Suprapubic skin (tissue), 4 donors: ENCODE data around the gene ARID3A. TPM values are rescaled to one million over a fixed set of nuclear protein-coding genes. Genes with fewer than 3 reads are reported as not detected.
A peak's percentile ranks its signal among the peaks of the same experiment; 100 is the strongest.

Source experiments
- DNase-seq, 2 donors: peaks; one replicate each; pipeline ENCODE4 v3.0.0-alpha.2; 2019; ENCODE audit warnings: low spot score in 2 of 2
- H3K27ac ChIP-seq: fragments of 200-600 bp; sonication (generic); one replicate; pipeline ENCODE4 v1.5.1; 2019
- H3K27me3 ChIP-seq: fragments of 200-600 bp; sonication (generic); one replicate; pipeline ENCODE4 v1.5.1; 2019
- H3K36me3 ChIP-seq: fragments of 200-600 bp; sonication (generic); one replicate; pipeline ENCODE4 v1.5.1; 2019
- H3K4me1 ChIP-seq: fragments of 200-600 bp; sonication (generic); one replicate; pipeline ENCODE4 v1.5.1; 2019
- H3K4me3 ChIP-seq: fragments of 200-600 bp; sonication (generic); one replicate; pipeline ENCODE4 v1.5.1; 2019; ENCODE audit warnings: mild to moderate bottlenecking
- H3K9me3 ChIP-seq: fragments of 200-600 bp; sonication (generic); one replicate; pipeline ENCODE4 v1.5.1; 2019
- CTCF ChIP-seq, 2 donors: fragments of 200-600 bp in 1 of 2; fragments of 450-650 bp in 1 of 2; sonication (generic) in 1 of 2; IDR thresholded peaks; one replicate each; pipeline ENCODE4 v1.5.1; 2016 to 2019; ENCODE audit warnings: antibody characterized with exemption in 2 of 2, mild to moderate bottlenecking in 1 of 2, moderate library complexity in 1 of 2
- EP300 ChIP-seq: sonication (generic); formaldehyde crosslinking; IDR thresholded peaks from one replicate; pipeline ENCODE4 v1.6.1; 2017; ENCODE audit warnings: antibody characterized with exemption
- POLR2A ChIP-seq, 2 donors: fragments of 450-650 bp; IDR thresholded peaks; one replicate each; pipeline ENCODE4 v1.6.1; 2017; ENCODE audit warnings: antibody characterized with exemption in 2 of 2, mild to moderate bottlenecking in 2 of 2, moderate library complexity in 2 of 2
- POLR2AphosphoS5 ChIP-seq, 3 donors: sonication (generic); formaldehyde crosslinking; IDR thresholded peaks; one replicate each; pipeline ENCODE4 v1.6.1; 2017; ENCODE audit warnings: antibody characterized with exemption in 3 of 3
- WGBS: methylation state at CpG from one replicate; pipeline ENCODE4 v1.1.5; 2018; 5-methylcytosine and 5-hydroxymethylcytosine counted together
- total RNA-seq, 4 donors: library from RNA; depleted of rRNA; stranded (reverse); fragments of >200 nt; gene quantifications; one replicate each; pipeline ENCODE4 v1.1.0, GENCODE V29; 2016

ARID3A gene
- total RNA-seq, 4 donors from 2014 or later = 4.7 to 7.5 (median 6.1) TPM

- TF ChIP-seq POLR2AphosphoS5 (IDR thresholded peaks at IDR 0.05) (no peak), POLR2A (IDR thresholded peaks at IDR 0.05) (no peak), CTCF (IDR thresholded peaks at IDR 0.05) (no peak), EP300 (no peak)
- no peaks in the 10 kb centered on the region for H3K9me3 ChIP-seq
- 68% methylated on average over 7 of the region's 26 CpGs for WGBS
- DNase-seq = no peak
- H3K27me3 ChIP-seq = peaks cover 55% of the 10 kb centered on the region
- H3K36me3 ChIP-seq = peaks cover 22% of the 10 kb centered on the region
- no peak overlapping the region for H3K27ac ChIP-seq
- no peak overlapping the region for H3K4me3 ChIP-seq
- peaks cover 14% of the 10 kb centered on the region for H3K4me1 ChIP-seq
Measured at GRCh38 chr19:995051-995827, 69.4 kb downstream of the ARID3A start.

- no peak overlapping the region for H3K4me3 ChIP-seq
Measured at GRCh38 chr19:996051-996838, 70.4 kb downstream of the ARID3A start.

GRCh38 chr19:998064-998463, 72.2 kb downstream of the ARID3A start:
- peaks cover 79% of the 10 kb centered on the region for H3K27me3 ChIP-seq
- 13% methylated on average over 6 of the region's 6 CpGs for WGBS
- no peak overlapping the region for H3K4me3 ChIP-seq
- no peak for DNase-seq
- H3K27ac ChIP-seq = no peak overlapping the region
- peaks cover 31% of the 10 kb centered on the region for H3K4me1 ChIP-seq
- no peaks in the 10 kb centered on the region for H3K9me3 ChIP-seq
- TF ChIP-seq POLR2A (IDR thresholded peaks at IDR 0.05) = no peak
- peaks cover 2% of the 10 kb centered on the region for H3K36me3 ChIP-seq

More at GRCh38 chr19:996051-996838, 70.4 kb downstream of the ARID3A start:
- WGBS = 2% methylated on average over 11 of the region's 64 CpGs
- no peaks in the 10 kb centered on the region for H3K9me3 ChIP-seq
- TF ChIP-seq CTCF (IDR thresholded peaks at IDR 0.05) (no peak), POLR2A (IDR thresholded peaks at IDR 0.05) (no peak), POLR2AphosphoS5 (IDR thresholded peaks at IDR 0.05) (no peak), EP300 (no peak)
- no peak overlapping the region for H3K27ac ChIP-seq
- DNase-seq = no peak
- H3K4me1 ChIP-seq = peaks cover 24% of the 10 kb centered on the region
- peaks cover 15% of the 10 kb centered on the region for H3K36me3 ChIP-seq
- peaks cover 65% of the 10 kb centered on the region for H3K27me3 ChIP-seq

- WGBS = 59% methylated on average over 3 of the region's 3 CpGs
- DNase-seq = no peak
- TF ChIP-seq EP300 = no peak
- no peak for TF ChIP-seq POLR2AphosphoS5 (IDR thresholded peaks at IDR 0.05)
- no peak for TF ChIP-seq POLR2A (IDR thresholded peaks at IDR 0.05)
- no peak for TF ChIP-seq CTCF (IDR thresholded peaks at IDR 0.05)
- Histone ChIP-seq H3K27me3 (peaks cover 86% of the 10 kb centered on the region), H3K27ac (no peak overlapping the region), H3K4me3 (no peak overlapping the region), H3K4me1 (peaks cover 31% of the 10 kb centered on the region), H3K9me3 (no peaks in the 10 kb centered on the region), H3K36me3 (no peaks in the 10 kb centered on the region)
Measured at GRCh38 chr19:999379-999719, 73.5 kb downstream of the ARID3A start.

- Histone ChIP-seq H3K4me3 (peak within 1 kb of the TSS; percentile 34), H3K27me3 (peaks cover 82% of the 10 kb centered on the region), H3K9me3 (no peaks in the 10 kb centered on the region), H3K36me3 (no peaks in the 10 kb centered on the region), H3K4me1 (peaks cover 31% of the 10 kb centered on the region), H3K27ac (no peak within 1 kb of the TSS)
- 5% methylated on average over 5 of the region's 43 CpGs for WGBS
- peak in 1 of 2 donors; percentile 32 for TF ChIP-seq CTCF (IDR thresholded peaks at IDR 0.05)
- TF ChIP-seq POLR2A (IDR thresholded peaks at IDR 0.05) = no peak
- DNase-seq = no peak
Measured at GRCh38 chr19:1000095-1000494, 74.3 kb downstream of the ARID3A start, which contains the start of gene GRIN3B. Gene GRIN3B (plus strand): TSS chr19:1000419. CDS start chr19:1000438, 19 bp downstream.
